Coronary artery (tissue), 2 donors: Measurements from ENCODE around the gene IGF1R.

ENCODE experiments used
- DNase-seq: peaks from one replicate; pipeline ENCODE4 v3.0.0-alpha.2; 2017; ENCODE audit warnings: low spot score
- H3K27ac ChIP-seq, 2 donors: fragments of 200-600 bp; sonication (generic); one replicate each; pipeline ENCODE4 v1.5.1; 2016 to 2019
- H3K4me3 ChIP-seq: fragments of 200-600 bp; sonication (generic); 2 replicates; pipeline ENCODE4 v1.5.1; 2016; ENCODE audit warnings: mild to moderate bottlenecking, moderate library complexity
- CTCF ChIP-seq: fragments of 200-600 bp; sonication (generic); IDR thresholded peaks from one replicate; pipeline ENCODE4 v1.5.1; 2019; ENCODE audit warnings: antibody characterized with exemption

The IGF1R gene

GRCh38 chr15:98799461-98800390 lies 151.4 kb downstream of the IGF1R start:
- Histone ChIP-seq H3K4me3 (peak overlapping the region; percentile 17), H3K27ac (peak overlapping the region in 1 of 2 donors; percentile 19)
- TF ChIP-seq CTCF, result no peak
- DNase-seq, result peak; percentile 35

- DNase-seq, result peak; percentile 75
- H3K27ac ChIP-seq, result peak overlapping the region in 1 of 2 donors; percentile 23
- peak overlapping the region; percentile 17 for H3K4me3 ChIP-seq
- TF ChIP-seq CTCF, result no peak
Measured at GRCh38 chr15:98800437-98801233, 152.3 kb downstream of the IGF1R start.

GRCh38 chr15:98801234-98801561 lies 152.9 kb downstream of the IGF1R start:
- H3K4me3 ChIP-seq, result peak overlapping the region; percentile 7

GRCh38 chr15:98802187-98802586 lies 153.8 kb downstream of the IGF1R start:
- no peak for DNase-seq
- no peak for TF ChIP-seq CTCF
- Histone ChIP-seq H3K4me3 (no peak overlapping the region), H3K27ac (no peak overlapping the region)

More at GRCh38 chr15:98801234-98801561, 152.9 kb downstream of the IGF1R start:
- peak; percentile 17 for DNase-seq
- peak overlapping the region in 1 of 2 donors; percentile 23 for H3K27ac ChIP-seq
- TF ChIP-seq CTCF, result no peak

GRCh38 chr15:98803228-98804056 lies 155.1 kb downstream of the IGF1R start:
- no peak for TF ChIP-seq CTCF
- Histone ChIP-seq H3K4me3 (no peak overlapping the region), H3K27ac (no peak overlapping the region)
- peak; percentile 31 for DNase-seq

GRCh38 chr15:98804057-98804380 lies 155.7 kb downstream of the IGF1R start:
- no peak for TF ChIP-seq CTCF
- no peak for DNase-seq
- Histone ChIP-seq H3K4me3 (no peak overlapping the region), H3K27ac (no peak overlapping the region)
